IPS DF 6.9 (cell line): ENCODE results near the gene DLX3.

Experiments
- DNase-seq: peaks from one replicate; pipeline ENCODE4 v3.0.0-alpha.2; 2013; ENCODE audit warnings: low read depth, low spot score
- H3K27ac ChIP-seq: one replicate; pipeline ENCODE4 v1.5.1; 2013; ENCODE audit warnings: low read length, control low read depth
- H3K27me3 ChIP-seq: 2 replicates; pipeline ENCODE4 v1.6.1; 2013; ENCODE audit warnings: mild to moderate bottlenecking, low read length; ENCODE audit not compliant: control insufficient read depth, insufficient read depth
- H3K36me3 ChIP-seq: 2 replicates; pipeline ENCODE4 v1.6.1; 2013; ENCODE audit warnings: low read length; ENCODE audit not compliant: control insufficient read depth, insufficient read depth
- H3K4me1 ChIP-seq: 2 replicates; pipeline ENCODE4 v1.6.1; 2013; ENCODE audit warnings: low read length; ENCODE audit not compliant: control insufficient read depth, insufficient read depth
- H3K4me3 ChIP-seq: 2 replicates; pipeline ENCODE4 v1.5.1; 2013; ENCODE audit warnings: mild to moderate bottlenecking, low read length
- H3K9me3 ChIP-seq: 2 replicates; pipeline ENCODE4 v1.6.1; 2013; ENCODE audit warnings: low read length, inconsistent platforms; ENCODE audit not compliant: control insufficient read depth, insufficient read depth
- WGBS: extraction: QIAGEN DNeasy Blood & Tissue Kit; methylation state at CpG from one replicate; pipeline ENCODE4 v1.1.7; 2013; ENCODE audit warnings: mixed read lengths, missing lambda C conversion rate; ENCODE audit not compliant: insufficient read length, insufficient coverage; 5-methylcytosine and 5-hydroxymethylcytosine counted together

DLX3 gene

DNA sequence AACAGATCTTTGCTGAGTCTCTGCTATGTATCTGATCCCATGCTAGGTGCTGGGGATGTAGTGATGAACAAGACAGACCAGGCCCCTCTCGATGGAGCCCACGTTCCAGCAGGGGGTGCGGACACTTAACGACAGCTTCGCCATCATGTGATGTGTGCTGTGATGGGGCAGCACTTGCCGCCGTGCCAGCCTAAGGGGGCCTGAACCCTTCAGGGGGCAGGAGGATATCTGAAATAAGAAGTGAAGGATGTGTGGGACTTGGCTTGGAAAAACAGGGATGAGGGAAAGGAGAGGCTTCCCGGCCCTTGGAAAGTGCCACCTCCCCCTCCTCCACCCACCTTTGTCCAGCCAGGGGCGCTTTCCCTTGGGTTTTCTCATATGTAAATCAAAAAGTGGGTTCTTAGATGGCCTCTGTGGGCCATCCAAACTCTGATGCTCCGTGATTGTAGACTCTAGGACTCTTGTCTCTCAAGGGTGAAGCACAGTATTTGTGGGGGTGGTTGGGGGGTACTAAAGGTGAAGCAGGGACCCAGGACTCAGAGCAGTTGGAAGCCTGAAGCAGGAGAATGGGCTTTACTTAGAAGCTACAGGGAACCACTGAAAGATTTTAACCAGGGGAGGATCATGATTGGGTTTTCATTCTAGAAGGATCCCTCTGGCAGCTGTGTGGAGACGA, 4.0 kb upstream of the DLX3 start:
- Histone ChIP-seq H3K9me3 (no peaks in the 10 kb centered on the region), H3K27ac (no peak overlapping the region), H3K27me3 (peaks cover 28% of the 10 kb centered on the region), H3K4me1 (0 out of 2 replicates have a peak, but pooled peaks cover 4% of the 10 kb centered on the region), H3K36me3 (no peaks in the 10 kb centered on the region), H3K4me3 (no peak overlapping the region)
- WGBS, result no CpG with 5 or more reads among the region's 11 CpGs
- no peak for DNase-seq

DNA sequence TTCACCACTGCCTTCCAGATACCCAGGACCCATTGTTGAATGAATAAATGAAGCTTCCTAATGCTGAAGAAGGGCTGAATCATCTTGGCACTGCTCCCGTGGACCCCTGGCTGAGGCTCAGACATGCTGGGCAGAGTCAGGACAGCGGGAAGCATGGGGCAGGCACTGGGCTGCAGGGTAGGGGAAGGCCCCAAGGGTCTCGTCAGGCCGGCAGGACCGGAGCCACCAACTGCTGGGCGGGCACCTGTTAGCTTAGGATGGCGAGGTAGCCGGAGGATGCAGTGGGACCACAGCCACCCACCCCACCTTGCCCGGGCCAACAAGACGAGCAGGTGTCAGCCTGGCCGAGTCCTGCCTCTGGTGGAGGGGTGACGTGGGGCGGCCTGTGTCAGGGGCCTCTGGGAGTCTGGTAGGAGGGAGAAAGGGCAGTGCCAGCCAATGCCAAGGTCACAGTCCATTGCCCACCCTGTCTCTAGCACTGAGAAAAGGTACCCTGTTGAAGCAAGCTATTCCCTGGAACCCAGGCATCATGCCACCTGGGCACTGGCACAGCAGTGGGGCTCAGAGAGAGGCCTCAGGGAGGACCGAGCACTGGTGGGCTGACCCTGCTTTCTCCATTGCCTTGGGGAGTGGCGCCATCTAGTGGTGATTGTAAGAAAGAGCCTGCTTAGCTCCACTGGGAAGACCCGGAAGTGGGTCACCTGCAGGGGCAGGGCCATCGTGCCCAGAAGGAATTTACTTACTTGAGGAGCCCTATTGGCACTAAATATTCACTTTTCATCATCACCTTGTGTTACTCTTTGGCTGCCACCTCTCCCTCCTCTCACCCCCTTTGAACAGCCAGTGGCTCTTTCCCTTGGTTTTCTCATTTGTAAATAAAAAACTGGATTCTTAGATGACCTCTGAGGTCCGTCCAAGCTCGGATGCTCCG, 3.0 kb upstream of the DLX3 start:
- 0 out of 2 replicates have a peak, but pooled peaks cover 4% of the 10 kb centered on the region for H3K4me1 ChIP-seq
- H3K36me3 ChIP-seq, result no peaks in the 10 kb centered on the region
- DNase-seq, result no peak
- H3K27me3 ChIP-seq, result peaks cover 34% of the 10 kb centered on the region
- H3K4me3 ChIP-seq, result no peak overlapping the region
- WGBS, result no CpG with 5 or more reads among the region's 20 CpGs
- no peak overlapping the region for H3K27ac ChIP-seq
- no peaks in the 10 kb centered on the region for H3K9me3 ChIP-seq

GRCh38 chr17:49997301-49997650, 2.3 kb upstream of the DLX3 start:
- Histone ChIP-seq H3K9me3 (no peaks in the 10 kb centered on the region), H3K4me1 (peaks cover 6% of the 10 kb centered on the region; the same call in 1 of the 2 replicates), H3K36me3 (no peaks in the 10 kb centered on the region), H3K27ac (no peak overlapping the region), H3K4me3 (no peak overlapping the region), H3K27me3 (peaks cover 42% of the 10 kb centered on the region)
- DNase-seq, result no peak
- no CpG with 5 or more reads among the region's 6 CpGs for WGBS

DNA sequence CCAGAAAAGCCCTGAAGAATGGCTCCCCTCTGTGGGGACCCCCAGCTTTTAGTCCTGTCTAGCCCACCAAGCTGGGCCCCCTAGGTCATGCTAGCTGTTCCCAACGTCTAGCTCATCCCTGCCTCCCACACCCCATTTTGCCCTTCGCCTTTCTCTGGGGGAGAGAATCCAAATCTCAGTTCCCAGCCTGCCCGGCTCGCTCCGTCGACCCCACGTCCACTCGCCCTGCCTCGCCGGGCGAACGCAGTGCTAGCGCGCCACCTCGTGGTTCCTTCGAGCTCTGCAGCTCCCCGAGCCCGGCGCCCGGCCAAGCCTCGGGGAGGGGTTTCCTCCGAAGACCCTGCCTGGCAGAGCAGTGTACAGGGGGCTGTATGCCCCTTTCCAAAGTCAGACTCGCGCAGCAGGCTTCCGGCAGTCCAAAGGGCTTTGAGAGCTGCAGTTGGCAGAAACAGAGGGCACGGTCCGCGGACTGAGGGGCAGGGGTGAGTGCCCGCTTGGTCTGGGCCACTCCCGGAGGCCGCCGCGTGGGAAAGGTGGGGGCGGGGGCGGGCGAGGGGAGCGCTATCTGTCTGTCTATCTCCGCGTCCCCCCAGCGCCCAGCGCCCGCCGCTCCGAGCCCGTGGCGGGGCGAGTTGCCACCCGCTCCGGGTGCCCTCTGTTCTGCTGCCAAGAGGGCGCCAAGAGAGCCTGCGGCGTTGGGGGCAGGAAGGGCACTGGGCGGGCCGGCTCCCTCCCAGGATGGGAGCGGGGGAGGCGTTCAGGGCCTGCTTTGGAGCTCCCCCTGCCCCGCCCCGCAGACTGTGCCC, 1.7 kb upstream of the DLX3 start:
- Histone ChIP-seq H3K27ac (no peak overlapping the region), H3K27me3 (peaks cover 48% of the 10 kb centered on the region), H3K4me3 (peak overlapping the region; percentile 32; the same call in 1 of the 2 replicates), H3K9me3 (no peaks in the 10 kb centered on the region), H3K4me1 (peaks cover 6% of the 10 kb centered on the region; the same call in 1 of the 2 replicates), H3K36me3 (no peaks in the 10 kb centered on the region)
- no peak for DNase-seq
- no CpG with 5 or more reads among the region's 58 CpGs for WGBS

- no CpG with 5 or more reads among the region's 7 CpGs for WGBS
Measured at GRCh38 chr17:49996121-49996494, 1.1 kb upstream of the DLX3 start.

DNA sequence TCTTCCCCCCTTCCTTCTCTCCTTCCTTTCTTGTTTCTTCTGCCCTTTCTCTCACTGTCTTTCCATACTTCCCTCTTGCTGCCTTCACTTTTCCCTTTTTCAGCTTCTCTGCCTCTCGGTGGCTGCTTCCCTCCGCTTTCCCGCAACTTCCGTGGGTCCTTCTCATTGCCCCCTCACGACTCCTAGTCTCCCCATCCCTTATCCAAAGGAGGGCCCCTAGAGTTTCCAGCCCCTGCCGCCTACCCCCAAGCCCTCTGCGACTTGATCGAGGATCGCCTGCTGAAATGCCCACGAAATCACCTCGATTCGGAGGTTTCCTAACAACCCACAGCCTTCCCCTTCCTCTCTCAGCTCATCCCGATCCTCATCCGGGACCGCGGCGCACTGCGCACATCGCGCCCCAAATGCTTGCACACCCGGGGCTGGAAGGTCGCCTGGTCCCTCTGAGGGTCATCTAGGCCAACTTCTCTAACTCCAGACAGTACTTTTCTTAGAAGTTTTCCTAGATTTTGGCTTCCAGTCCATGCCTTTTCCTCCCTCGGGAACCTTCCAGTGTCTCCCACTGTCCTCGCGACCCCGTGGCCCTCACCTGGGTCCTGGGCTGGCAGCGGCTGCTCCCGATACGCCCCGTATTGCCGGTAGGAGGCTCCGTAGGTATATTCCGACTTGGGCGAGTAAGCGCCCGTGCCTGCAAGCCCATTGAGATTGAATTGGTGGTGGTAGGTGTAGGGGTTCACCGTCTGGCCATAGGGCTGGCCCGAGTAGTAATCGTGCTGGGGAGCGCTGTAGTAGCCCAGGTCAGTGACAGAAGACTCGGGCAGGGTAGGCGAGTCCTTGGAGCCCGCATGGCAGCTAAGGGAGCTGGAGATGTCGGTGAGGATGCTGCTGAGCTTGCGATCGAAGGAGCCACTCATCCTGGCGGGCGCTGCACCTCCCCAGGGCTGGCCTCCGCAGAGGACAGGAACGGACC, 654 bp downstream of the DLX3 start:
- H3K36me3 ChIP-seq, result no peaks in the 10 kb centered on the region
- H3K9me3 ChIP-seq, result no peaks in the 10 kb centered on the region
- no peak for DNase-seq
- H3K27ac ChIP-seq, result no peak overlapping the region
- peaks cover 64% of the 10 kb centered on the region for H3K27me3 ChIP-seq
- H3K4me1 ChIP-seq, result peaks cover 6% of the 10 kb centered on the region; the same call in 1 of the 2 replicates
- no CpG with 5 or more reads among the region's 50 CpGs for WGBS
- peak overlapping the region; percentile 19; the same call in 1 of the 2 replicates for H3K4me3 ChIP-seq

More at GRCh38 chr17:49996121-49996494, 1.1 kb upstream of the DLX3 start:
- DNase-seq, result no peak
- Histone ChIP-seq H3K36me3 (no peaks in the 10 kb centered on the region), H3K4me3 (no peak overlapping the region), H3K27me3 (peaks cover 54% of the 10 kb centered on the region), H3K4me1 (peaks cover 6% of the 10 kb centered on the region; the same call in 1 of the 2 replicates), H3K9me3 (no peaks in the 10 kb centered on the region), H3K27ac (no peak overlapping the region)

DNA sequence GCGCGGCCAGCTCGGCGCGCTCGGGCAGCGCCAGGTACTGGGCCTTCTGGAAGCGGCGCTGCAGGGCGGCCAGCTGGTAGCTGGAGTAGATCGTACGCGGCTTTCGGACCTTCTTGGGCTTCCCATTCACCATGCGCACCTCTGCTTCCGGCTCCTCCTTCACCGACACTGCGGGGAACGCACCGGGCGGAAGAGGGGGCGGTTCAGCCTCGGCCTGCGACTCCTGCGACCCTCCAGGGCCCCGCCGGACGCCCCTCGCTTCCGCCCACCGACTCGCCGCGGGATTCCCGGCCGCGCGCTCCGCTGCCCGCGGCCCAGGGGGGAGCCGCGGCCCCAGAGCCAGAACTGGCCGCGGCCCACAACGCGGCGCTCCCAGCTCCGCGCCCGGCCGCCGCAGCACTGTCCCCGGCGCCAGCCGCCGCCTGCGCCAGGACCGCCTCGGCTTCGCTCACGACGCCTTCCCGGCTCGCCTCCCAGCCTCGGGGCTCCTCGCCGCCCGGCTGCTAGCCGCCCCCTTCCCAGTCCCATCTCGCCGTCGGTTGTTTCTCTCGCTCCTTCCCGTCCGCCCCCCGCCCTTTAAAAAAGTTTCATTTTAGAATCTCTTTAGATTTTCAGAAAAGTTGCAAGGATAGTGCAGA, 1.5 kb downstream of the DLX3 start:
- Histone ChIP-seq H3K36me3 (no peaks in the 10 kb centered on the region), H3K4me1 (peaks cover 6% of the 10 kb centered on the region; the same call in 1 of the 2 replicates), H3K27me3 (peaks cover 66% of the 10 kb centered on the region), H3K4me3 (peak overlapping the region; percentile 43; the same call in 1 of the 2 replicates), H3K9me3 (no peaks in the 10 kb centered on the region), H3K27ac (no peak overlapping the region)
- no CpG with 5 or more reads among the region's 77 CpGs for WGBS
- DNase-seq, result no peak

GRCh38 chr17:49992933-49993422, 2.0 kb downstream of the DLX3 start:
- Histone ChIP-seq H3K27me3 (peaks cover 71% of the 10 kb centered on the region), H3K27ac (no peak overlapping the region), H3K4me3 (peak overlapping the region; percentile 43; the same call in 1 of the 2 replicates), H3K4me1 (peaks cover 6% of the 10 kb centered on the region; the same call in 1 of the 2 replicates), H3K36me3 (no peaks in the 10 kb centered on the region), H3K9me3 (no peaks in the 10 kb centered on the region)
- no CpG with 5 or more reads among the region's 23 CpGs for WGBS
- no peak for DNase-seq
